Mesothelial cell of epicardium (in vitro differentiated cells): ENCODE measurements around the gene TCEAL7. TPM values are rescaled to one million over a fixed set of nuclear protein-coding genes. Genes with fewer than 3 reads are reported as not detected.
"Not testable (repeated sequence)": the region's sequence is repeated elsewhere in the genome, so short reads cannot be mapped to it uniquely, and the experiment has no call there.

Experiments
- DNase-seq, 2 experiments: peaks; one replicate each; pipeline ENCODE4 v3.0.0; 2021; ENCODE audit warnings: low spot score in 2 of 2; ENCODE audit not compliant: unreplicated experiment in 2 of 2
- H3K27ac Mint-ChIP-seq: 2 replicates; pipeline ENCODE4 v1.8.0; 2021; ENCODE audit warnings: mixed read lengths
- H3K27me3 Mint-ChIP-seq: 2 replicates; pipeline ENCODE4 v1.8.0; 2021; ENCODE audit warnings: low read depth, mixed read lengths
- H3K36me3 Mint-ChIP-seq: 2 replicates; pipeline ENCODE4 v1.8.0; 2021; ENCODE audit warnings: mixed read lengths
- H3K4me1 Mint-ChIP-seq: 2 replicates; pipeline ENCODE4 v1.8.0; 2021; ENCODE audit warnings: mixed read lengths
- H3K4me3 Mint-ChIP-seq: 2 replicates; pipeline ENCODE4 v1.8.0; 2021; ENCODE audit warnings: mild to moderate bottlenecking, moderate library complexity, mixed read lengths
- H3K9me3 Mint-ChIP-seq: 2 replicates; pipeline ENCODE4 v1.8.0; 2021; ENCODE audit warnings: mixed read lengths
- total RNA-seq: library from RNA; stranded (reverse); gene quantifications from 3 replicates; pipeline ENCODE4 v1.2.1, GENCODE V29; 2021
- TF ChIP-seq, protein P1 (sequence below): fragments of 200-600 bp; sonication (generic); IDR thresholded peaks from one replicate; pipeline ENCODE4 v1.5.0; 2021; ENCODE audit warnings: antibody characterized with exemption; ENCODE audit not compliant: unreplicated experiment

The TCEAL7 gene
- total RNA-seq, 1 donor from 2014 or later = 16.6 TPM

- peak overlapping the region; percentile 34 for H3K4me3 Mint-ChIP-seq
These were observed 17.8 kb downstream of the TCEAL7 start for GRCh38 chrX:103347682-103348397.

GRCh38 chrX:103356130-103356798 is 26.2 kb downstream of the TCEAL7 start, which contains the start of gene TCEAL9:
Gene TCEAL9, plus strand, starts transcription at chrX:103356506. Its CDS starts 1,179 bp downstream, at chrX:103357685.
- peaks cover 9% of the 10 kb centered on the region for H3K36me3 Mint-ChIP-seq
- H3K4me1 Mint-ChIP-seq = peaks cover 20% of the 10 kb centered on the region
- no peak for DNase-seq
- no peaks in the 10 kb centered on the region for H3K27me3 Mint-ChIP-seq
- H3K9me3 Mint-ChIP-seq = peaks cover 12% of the 10 kb centered on the region
- peak within 1 kb of the TSS; percentile 98 for H3K27ac Mint-ChIP-seq
- H3K4me3 Mint-ChIP-seq = peak within 1 kb of the TSS; percentile 93
- TF ChIP-seq, protein P1, sequence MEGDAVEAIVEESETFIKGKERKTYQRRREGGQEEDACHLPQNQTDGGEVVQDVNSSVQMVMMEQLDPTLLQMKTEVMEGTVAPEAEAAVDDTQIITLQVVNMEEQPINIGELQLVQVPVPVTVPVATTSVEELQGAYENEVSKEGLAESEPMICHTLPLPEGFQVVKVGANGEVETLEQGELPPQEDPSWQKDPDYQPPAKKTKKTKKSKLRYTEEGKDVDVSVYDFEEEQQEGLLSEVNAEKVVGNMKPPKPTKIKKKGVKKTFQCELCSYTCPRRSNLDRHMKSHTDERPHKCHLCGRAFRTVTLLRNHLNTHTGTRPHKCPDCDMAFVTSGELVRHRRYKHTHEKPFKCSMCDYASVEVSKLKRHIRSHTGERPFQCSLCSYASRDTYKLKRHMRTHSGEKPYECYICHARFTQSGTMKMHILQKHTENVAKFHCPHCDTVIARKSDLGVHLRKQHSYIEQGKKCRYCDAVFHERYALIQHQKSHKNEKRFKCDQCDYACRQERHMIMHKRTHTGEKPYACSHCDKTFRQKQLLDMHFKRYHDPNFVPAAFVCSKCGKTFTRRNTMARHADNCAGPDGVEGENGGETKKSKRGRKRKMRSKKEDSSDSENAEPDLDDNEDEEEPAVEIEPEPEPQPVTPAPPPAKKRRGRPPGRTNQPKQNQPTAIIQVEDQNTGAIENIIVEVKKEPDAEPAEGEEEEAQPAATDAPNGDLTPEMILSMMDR = no peak

More at GRCh38 chrX:103347682-103348397, 17.8 kb downstream of the TCEAL7 start:
- peaks cover 13% of the 10 kb centered on the region for H3K9me3 Mint-ChIP-seq
- peaks cover 9% of the 10 kb centered on the region for H3K4me1 Mint-ChIP-seq
- peaks cover 2% of the 10 kb centered on the region for H3K27me3 Mint-ChIP-seq
- DNase-seq = no peak
- H3K27ac Mint-ChIP-seq = no peak overlapping the region
- no peaks in the 10 kb centered on the region for H3K36me3 Mint-ChIP-seq
- TF ChIP-seq, protein P1 = no peak

- TF ChIP-seq, protein P1 = no peak
- peaks cover 26% of the 10 kb centered on the region for H3K4me1 Mint-ChIP-seq
- H3K27ac Mint-ChIP-seq = peak overlapping the region; percentile 98
- H3K36me3 Mint-ChIP-seq = peaks cover 9% of the 10 kb centered on the region
- H3K27me3 Mint-ChIP-seq = no peaks in the 10 kb centered on the region
- H3K4me3 Mint-ChIP-seq = peak overlapping the region; percentile 93
- H3K9me3 Mint-ChIP-seq = peaks cover 12% of the 10 kb centered on the region
- DNase-seq = no peak
These were observed 26.8 kb downstream of the TCEAL7 start for GRCh38 chrX:103356858-103357257.

DNA sequence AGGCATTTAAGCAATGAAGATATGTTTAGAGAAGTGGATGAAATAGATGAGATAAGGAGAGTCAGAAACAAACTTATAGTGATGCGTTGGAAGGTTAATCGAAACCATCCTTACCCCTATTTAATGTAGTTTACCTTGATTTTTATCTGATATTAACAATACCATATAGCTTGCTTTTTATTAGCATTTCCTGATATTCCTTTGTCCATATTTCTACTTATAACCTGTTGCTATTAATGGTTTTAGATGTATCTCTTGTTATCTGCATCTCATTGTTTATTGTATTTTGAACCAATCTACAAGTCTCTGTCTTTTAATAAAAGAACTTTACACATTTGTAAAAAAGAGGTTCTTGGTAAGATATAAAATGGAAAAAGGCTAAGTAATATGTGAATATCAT is 27.8 kb downstream of the TCEAL7 start:
- peak overlapping the region; percentile 98 for H3K27ac Mint-ChIP-seq
- H3K36me3 Mint-ChIP-seq = peaks cover 9% of the 10 kb centered on the region
- H3K4me1 Mint-ChIP-seq = peaks cover 32% of the 10 kb centered on the region
- TF ChIP-seq, protein P1 = no peak
- H3K4me3 Mint-ChIP-seq = peak overlapping the region; percentile 93
- no peak for DNase-seq
- H3K9me3 Mint-ChIP-seq = peaks cover 17% of the 10 kb centered on the region
- H3K27me3 Mint-ChIP-seq = no peaks in the 10 kb centered on the region

DNA sequence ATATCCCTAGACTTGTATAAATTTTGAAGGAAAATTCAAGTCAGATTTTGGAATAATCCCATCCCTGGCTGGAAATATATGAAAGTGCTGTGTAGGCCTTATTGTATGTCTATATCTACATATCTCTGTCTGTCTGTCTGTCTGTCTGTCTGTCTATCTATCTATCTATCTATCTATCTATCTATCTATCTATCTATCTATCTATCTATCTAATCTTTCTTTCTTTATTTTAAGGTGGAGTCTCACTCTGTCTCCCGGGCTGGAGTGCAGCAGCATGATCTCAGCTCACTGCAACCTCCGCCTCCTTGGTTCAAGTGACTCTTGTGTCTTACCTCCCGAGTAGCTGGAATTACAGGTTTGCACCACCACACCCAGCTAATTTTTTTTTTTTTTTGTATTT is 29.6 kb downstream of the TCEAL7 start:
- not testable (repeated sequence) for H3K4me3 Mint-ChIP-seq
- Mint-ChIP-seq H3K4me1 (peaks cover 33% of the 10 kb centered on the region), H3K9me3 (peaks cover 26% of the 10 kb centered on the region)

GRCh38 chrX:103360092-103360491 is 30.1 kb downstream of the TCEAL7 start:
- TF ChIP-seq, protein P1 = no peak

More for the DNA sequence above, 29.6 kb downstream of the TCEAL7 start:
- H3K27ac Mint-ChIP-seq, H3K27me3 Mint-ChIP-seq, H3K36me3 Mint-ChIP-seq, DNase-seq: not testable (repeated sequence)

More at GRCh38 chrX:103360092-103360491, 30.1 kb downstream of the TCEAL7 start:
- peaks cover 9% of the 10 kb centered on the region for H3K36me3 Mint-ChIP-seq
- peaks cover 26% of the 10 kb centered on the region for H3K9me3 Mint-ChIP-seq
- no peak overlapping the region for H3K4me3 Mint-ChIP-seq
- peak overlapping the region; percentile 60 for H3K27ac Mint-ChIP-seq
- no peaks in the 10 kb centered on the region for H3K27me3 Mint-ChIP-seq
- H3K4me1 Mint-ChIP-seq = peaks cover 33% of the 10 kb centered on the region
- DNase-seq = no peak
